A549 (cell line): Measurements from ENCODE around the gene JMJD4. TPM values are rescaled to one million over a fixed set of nuclear protein-coding genes. Genes with fewer than 3 reads are reported as not detected.

ENCODE experiments used
- ATAC-seq, 2 experiments: fragments of 200-7000 bp in 1 of 2; fragments of >200 bp in 1 of 2; cut with Nextera tagmentation in 1 of 2; cut with Tn5 transposase in 1 of 2; 3 replicates each; pipeline versions ENCODE4 v1.8.0 to v1.9.1; 2018 to 2020; ENCODE audit warnings: mild to moderate bottlenecking in 1 of 2, moderate library complexity in 1 of 2
- CTCF ChIA-PET: fragments of 300-600 bp; sonication (Branson Sonifier 250); formaldehyde crosslinking; extraction: SDS; loops from one replicate; lab custom pipeline; 2021; ENCODE audit warnings: antibody characterized with exemption, inconsistent platforms; lab: Yijun Ruan, JAX
- POLR2A ChIA-PET: fragments of 350-600 bp; formaldehyde crosslinking; extraction: SDS; loops from one replicate; lab custom pipeline; 2021; ENCODE audit warnings: antibody characterized with exemption, inconsistent platforms; lab: Yijun Ruan, JAX
- DNase-seq, 2 experiments: peaks; one replicate each; pipeline versions ENCODE4 v3.0.0 to v3.0.0-alpha.2; 2011 to 2016; ENCODE audit warnings: low read depth in 1 of 2, low spot score in 1 of 2
- FAIRE-seq: peaks from 2 replicates; lab custom pipeline; 2011; peaks lifted over from hg19 to GRCh38; lab: Jason Lieb, UNC
- H3K27ac ChIP-seq, 2 experiments: fragments of >200 bp; sonication (Bioruptor Twin); formaldehyde crosslinking; 3 replicates each; pipeline ENCODE4 v1.5.1; 2016 to 2017
- H3K4me1 ChIP-seq: fragments of >200 bp; sonication (Bioruptor Twin); formaldehyde crosslinking; 3 replicates; pipeline ENCODE4 v1.6.1; 2016
- H3K4me2 ChIP-seq: fragments of >200 bp; sonication (Bioruptor Twin); formaldehyde crosslinking; 3 replicates; pipeline ENCODE4 v1.6.1; 2016
- H3K4me3 ChIP-seq: fragments of >200 bp; sonication (Bioruptor Twin); formaldehyde crosslinking; 3 replicates; pipeline ENCODE4 v1.5.1; 2016
- H3K9me3 ChIP-seq: fragments of >200 bp; sonication (Bioruptor Twin); formaldehyde crosslinking; 3 replicates; pipeline ENCODE4 v1.6.1; 2016
- CBX2 ChIP-seq: fragments of 200-600 bp; sonication (generic); IDR thresholded peaks from 2 replicates; pipeline ENCODE4 v1.6.1; 2016; ENCODE audit warnings: low read depth, mild to moderate bottlenecking, borderline replicate concordance
- CHD4 ChIP-seq: fragments of 200-600 bp; sonication (generic); IDR thresholded peaks from 2 replicates; pipeline ENCODE4 v1.6.1; 2016; ENCODE audit warnings: antibody characterized with exemption, mild to moderate bottlenecking, borderline replicate concordance
- EP300 ChIP-seq, 2 experiments: fragments of >200 bp; sonication (Bioruptor Twin); formaldehyde crosslinking; IDR thresholded peaks; 2 replicates in 1 of 2; 3 replicates in 1 of 2; pipeline ENCODE4 v1.6.1; 2016 to 2017
- FOXS1 ChIP-seq: fragments of 250-450 bp; sonication (Bioruptor Pico); IDR thresholded peaks from 2 replicates; pipeline ENCODE4 v1.5.0; 2020; ENCODE audit warnings: mild to moderate bottlenecking, moderate library complexity
- HES2 ChIP-seq: fragments of >200 bp; sonication (Bioruptor Twin); formaldehyde crosslinking; IDR thresholded peaks from 2 replicates; pipeline ENCODE4 v1.6.1; 2016
- HMGXB4 ChIP-seq: fragments of 250-450 bp; sonication (Bioruptor Pico); IDR thresholded peaks from 2 replicates; pipeline ENCODE4 v1.5.0; 2021; ENCODE audit warnings: mild to moderate bottlenecking, moderate library complexity, borderline replicate concordance
- HOXB13 ChIP-seq: fragments of 250-450 bp; sonication (Bioruptor Pico); IDR thresholded peaks from 2 replicates; pipeline ENCODE4 v1.5.0; 2020; ENCODE audit warnings: low read depth, mild to moderate bottlenecking, moderate library complexity
- JUN ChIP-seq, 2 experiments: fragments of >200 bp; sonication (Bioruptor Twin); formaldehyde crosslinking; IDR thresholded peaks; 2 replicates in 1 of 2; 3 replicates in 1 of 2; pipeline ENCODE4 v1.6.1; 2016 to 2017
- JUNB ChIP-seq: fragments of >200 bp; sonication (Bioruptor Twin); formaldehyde crosslinking; IDR thresholded peaks from 2 replicates; pipeline ENCODE4 v1.6.1; 2016
- KDM1A ChIP-seq: fragments of 200-600 bp; sonication (generic); IDR thresholded peaks from 2 replicates; pipeline ENCODE4 v1.6.1; 2016; ENCODE audit warnings: low read depth, mild to moderate bottlenecking
- MAFK ChIP-seq: fragments of 450-650 bp; IDR thresholded peaks from 2 replicates; pipeline ENCODE4 v1.6.1; 2014; ENCODE audit not compliant: partially characterized antibody
- NFE2L2 ChIP-seq: fragments of 150-350 bp; conservative IDR thresholded peaks from 2 replicates; pipeline ENCODE4 v1.6.1; 2014; ENCODE audit warnings: low read length
- PHF8 ChIP-seq: fragments of 200-600 bp; sonication (generic); IDR thresholded peaks from 2 replicates; pipeline ENCODE4 v1.6.1; 2016; ENCODE audit warnings: low read depth, mild to moderate bottlenecking, antibody characterized with exemption, moderate library complexity, borderline replicate concordance
- POLR2A ChIP-seq: IDR thresholded peaks from 2 replicates; pipeline ENCODE4 v1.6.1; 2012; ENCODE audit warnings: mild to moderate bottlenecking, low read length
- RCOR1 ChIP-seq: fragments of 150-350 bp; IDR thresholded peaks from 2 replicates; pipeline ENCODE4 v1.6.1; 2014; ENCODE audit warnings: antibody characterized with exemption, low read length, low read depth
- RFX5 ChIP-seq: fragments of 450-650 bp; IDR thresholded peaks from 2 replicates; pipeline ENCODE4 v1.7.1; 2014; ENCODE audit warnings: antibody characterized with exemption, mild to moderate bottlenecking, moderate library complexity
- RNF2 ChIP-seq: fragments of 200-600 bp; sonication (generic); IDR thresholded peaks from 2 replicates; pipeline ENCODE4 v1.6.1; 2016; ENCODE audit warnings: low read depth, mild to moderate bottlenecking, antibody characterized with exemption, moderate library complexity, borderline replicate concordance
- USF2 ChIP-seq: fragments of 450-650 bp; IDR thresholded peaks from 2 replicates; pipeline ENCODE4 v1.6.1; 2014; ENCODE audit warnings: antibody characterized with exemption
- ZC3H11A ChIP-seq: fragments of 450-650 bp; IDR thresholded peaks from 2 replicates; pipeline ENCODE4 v1.6.1; 2014; ENCODE audit warnings: antibody characterized with exemption, mild to moderate bottlenecking
- WGBS: methylation state at CpG from one replicate; pipeline ENCODE4 v1.1.6; 2017; ENCODE audit errors: missing lambda C conversion rate; 5-methylcytosine and 5-hydroxymethylcytosine counted together
- polyA plus RNA-seq, 4 experiments: library from polyadenylated mRNA; depleted of rRNA in 3 of 4; stranded (reverse); fragments of >200 nt; fragmentation: RNase III in 1 of 4; extraction: RNeasy Plus Mini Kit Qiagen cat#74134 plus additional on column Dnase treatment in 1 of 4; gene quantifications; 2 replicates in 3 of 4; 3 replicates in 1 of 4; pipeline ENCODE4 v1.2.3, GENCODE V29; 2011 to 2017
- TF ChIP-seq, protein P1 (sequence below): fragments of 150-350 bp; IDR thresholded peaks from 2 replicates; pipeline ENCODE4 v1.6.1; 2014; ENCODE audit warnings: low read depth, mild to moderate bottlenecking, low read length
- TF ChIP-seq, protein P2 (sequence below): fragments of >200 bp; sonication (Bioruptor Twin); formaldehyde crosslinking; IDR thresholded peaks from 3 replicates; pipeline ENCODE4 v1.5.1; 2016

JMJD4 gene
- polyA plus RNA-seq, 2 of the 4 experiments (the other 2 are of a cell fraction), result 18.8 to 21.2 TPM

GRCh38 chr1:227781314-227781930 is 46.3 kb upstream of the JMJD4 start:
- CTCF ChIA-PET, result interaction anchor here (1.5 kb wide), 1 partner anchor 164 kb away, joined by 4 read pairs; no protein-coding TSS in a partner anchor
- no peak overlapping the region for H3K4me2 ChIP-seq
- ATAC-seq (no peak), DNase-seq (no peak)
- H3K4me1 ChIP-seq, result no peaks in the 10 kb centered on the region
- TF ChIP-seq JUN (IDR thresholded peaks at IDR 0.05), result no peak
- TF ChIP-seq, protein P1, sequence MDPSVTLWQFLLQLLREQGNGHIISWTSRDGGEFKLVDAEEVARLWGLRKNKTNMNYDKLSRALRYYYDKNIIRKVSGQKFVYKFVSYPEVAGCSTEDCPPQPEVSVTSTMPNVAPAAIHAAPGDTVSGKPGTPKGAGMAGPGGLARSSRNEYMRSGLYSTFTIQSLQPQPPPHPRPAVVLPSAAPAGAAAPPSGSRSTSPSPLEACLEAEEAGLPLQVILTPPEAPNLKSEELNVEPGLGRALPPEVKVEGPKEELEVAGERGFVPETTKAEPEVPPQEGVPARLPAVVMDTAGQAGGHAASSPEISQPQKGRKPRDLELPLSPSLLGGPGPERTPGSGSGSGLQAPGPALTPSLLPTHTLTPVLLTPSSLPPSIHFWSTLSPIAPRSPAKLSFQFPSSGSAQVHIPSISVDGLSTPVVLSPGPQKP, result no peak
- no peak for TF ChIP-seq RNF2
- no peak for TF ChIP-seq KDM1A
- no peak for TF ChIP-seq POLR2A
- no peak for TF ChIP-seq FOXS1
- no peak for TF ChIP-seq CHD4
- TF ChIP-seq PHF8, result no peak
- TF ChIP-seq HES2, result no peak
- no peak for TF ChIP-seq HOXB13 (CRISPR knock-in tag)
- no peak for TF ChIP-seq MAFK
- no peak for TF ChIP-seq HMGXB4 (CRISPR knock-in tag)
- TF ChIP-seq, all 56 proteins: peak for 0
- Histone ChIP-seq H3K27ac (no peak overlapping the region), H3K9me3 (no peaks in the 10 kb centered on the region), H3K4me3 (no peak overlapping the region)
- POLR2A ChIA-PET, result interaction anchor here (0.6 kb wide), 1 partner anchor 34 kb away, joined by 3 read pairs; no protein-coding TSS in a partner anchor
- WGBS, result 95% methylated on average over 10 of the region's 15 CpGs
- no peak for FAIRE-seq

- DNase-seq (no peak), ATAC-seq (no peak; a peak in 2 of 6 replicates), FAIRE-seq (no peak)
- ChIA-PET POLR2A (no interaction called here), CTCF (interaction anchor here (1.1 to 1.6 kb wide), 3 partner anchors 14 to 165 kb away, joined by 3 to 6 read pairs (median 4); no protein-coding TSS in a partner anchor)
- Histone ChIP-seq H3K4me1 (no peaks in the 10 kb centered on the region), H3K9me3 (no peaks in the 10 kb centered on the region), H3K27ac (no peak overlapping the region), H3K4me3 (no peak overlapping the region), H3K4me2 (no peak overlapping the region)
- TF ChIP-seq USF2 (no peak), NFE2L2 (no peak), RFX5 (no peak)
- 90% methylated on average over 21 of the region's 23 CpGs for WGBS
Observed at GRCh38 chr1:227780101-227781044, 45.3 kb upstream of the JMJD4 start.

- WGBS, result 91% methylated on average over 7 of the region's 7 CpGs
- DNase-seq (no peak), ATAC-seq (no peak), FAIRE-seq (no peak)
- Histone ChIP-seq H3K4me2 (no peak overlapping the region), H3K27ac (no peak overlapping the region), H3K4me1 (no peaks in the 10 kb centered on the region), H3K4me3 (no peak overlapping the region), H3K9me3 (no peaks in the 10 kb centered on the region)
- CTCF ChIA-PET, result interaction anchor here (1.6 to 1.7 kb wide), 2 partner anchors 18 to 166 kb away, joined by 4 to 6 read pairs; no protein-coding TSS in a partner anchor
- POLR2A ChIA-PET, result no interaction called here
- TF ChIP-seq CBX2, result no peak
- no peak for TF ChIP-seq RFX5
- TF ChIP-seq EP300 (IDR thresholded peaks at IDR 0.05), result no peak
- TF ChIP-seq, protein P1, result no peak
- no peak for TF ChIP-seq NFE2L2
- no peak for TF ChIP-seq JUNB
- no peak for TF ChIP-seq ZC3H11A
- TF ChIP-seq, protein P2, sequence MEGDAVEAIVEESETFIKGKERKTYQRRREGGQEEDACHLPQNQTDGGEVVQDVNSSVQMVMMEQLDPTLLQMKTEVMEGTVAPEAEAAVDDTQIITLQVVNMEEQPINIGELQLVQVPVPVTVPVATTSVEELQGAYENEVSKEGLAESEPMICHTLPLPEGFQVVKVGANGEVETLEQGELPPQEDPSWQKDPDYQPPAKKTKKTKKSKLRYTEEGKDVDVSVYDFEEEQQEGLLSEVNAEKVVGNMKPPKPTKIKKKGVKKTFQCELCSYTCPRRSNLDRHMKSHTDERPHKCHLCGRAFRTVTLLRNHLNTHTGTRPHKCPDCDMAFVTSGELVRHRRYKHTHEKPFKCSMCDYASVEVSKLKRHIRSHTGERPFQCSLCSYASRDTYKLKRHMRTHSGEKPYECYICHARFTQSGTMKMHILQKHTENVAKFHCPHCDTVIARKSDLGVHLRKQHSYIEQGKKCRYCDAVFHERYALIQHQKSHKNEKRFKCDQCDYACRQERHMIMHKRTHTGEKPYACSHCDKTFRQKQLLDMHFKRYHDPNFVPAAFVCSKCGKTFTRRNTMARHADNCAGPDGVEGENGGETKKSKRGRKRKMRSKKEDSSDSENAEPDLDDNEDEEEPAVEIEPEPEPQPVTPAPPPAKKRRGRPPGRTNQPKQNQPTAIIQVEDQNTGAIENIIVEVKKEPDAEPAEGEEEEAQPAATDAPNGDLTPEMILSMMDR, result no peak
- no peak for TF ChIP-seq RCOR1
Observed at GRCh38 chr1:227779685-227780084, 44.6 kb upstream of the JMJD4 start.
